Cardiac fibroblast (primary cell): ENCODE results near the gene ZC3H12C.

Experiments used
- DNase-seq, 2 donors: peaks; one replicate each; pipeline versions ENCODE4 v3.0.0 to v3.0.0-alpha.2; 2010; ENCODE audit warnings: low read depth in 2 of 2
- H3K4me3 ChIP-seq, 2 donors: replicated peaks in 1 of 2; 1 replicate in 1 of 2; 2 replicates in 1 of 2; pipeline ENCODE4 v1.5.1; 2011; ENCODE audit warnings: low read depth in 2 of 2, low read length in 2 of 2, mild to moderate bottlenecking in 2 of 2, moderate library complexity in 1 of 2
- CTCF ChIP-seq: IDR thresholded peaks from one replicate; pipeline ENCODE4 v1.5.1; 2011; ENCODE audit warnings: low read depth, mild to moderate bottlenecking, low read length, inconsistent platforms

ZC3H12C gene

GRCh38 chr11:110097459-110098012 lies 4.3 kb downstream of the ZC3H12C start:
- DNase-seq = peak in 1 of 2 donors; percentile 16
- no peak for TF ChIP-seq CTCF
- no peak overlapping the region for H3K4me3 ChIP-seq

DNA sequence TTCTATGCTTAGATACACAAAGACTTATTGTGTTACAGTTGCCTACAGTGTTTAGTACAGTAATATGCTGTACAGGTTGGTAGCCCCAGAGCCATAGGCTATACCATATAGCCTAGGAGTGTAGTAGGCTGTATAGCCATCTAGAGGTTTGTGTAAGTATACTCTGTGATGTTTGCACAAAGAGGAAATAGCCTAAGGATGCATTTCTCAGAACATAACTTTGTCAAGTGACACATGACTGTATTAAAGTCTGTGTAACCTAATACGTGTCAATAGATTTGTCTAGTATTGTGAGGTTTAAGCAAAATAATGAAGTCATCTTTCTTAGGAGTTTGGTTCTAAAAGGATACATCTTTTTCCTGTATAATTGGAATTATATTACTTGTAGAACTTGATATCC lies 5.5 kb downstream of the ZC3H12C start:
- TF ChIP-seq CTCF = no peak
- H3K4me3 ChIP-seq = no peak overlapping the region
- no peak for DNase-seq

GRCh38 chr11:110100476-110101240 lies 7.5 kb downstream of the ZC3H12C start:
- no peak for TF ChIP-seq CTCF
- H3K4me3 ChIP-seq = no peak overlapping the region
- DNase-seq = peak in 1 of 2 donors; percentile 26

GRCh38 chr11:110106713-110107274 lies 13.6 kb downstream of the ZC3H12C start:
- no peak for TF ChIP-seq CTCF
- H3K4me3 ChIP-seq = no peak overlapping the region
- DNase-seq = no peak

DNA sequence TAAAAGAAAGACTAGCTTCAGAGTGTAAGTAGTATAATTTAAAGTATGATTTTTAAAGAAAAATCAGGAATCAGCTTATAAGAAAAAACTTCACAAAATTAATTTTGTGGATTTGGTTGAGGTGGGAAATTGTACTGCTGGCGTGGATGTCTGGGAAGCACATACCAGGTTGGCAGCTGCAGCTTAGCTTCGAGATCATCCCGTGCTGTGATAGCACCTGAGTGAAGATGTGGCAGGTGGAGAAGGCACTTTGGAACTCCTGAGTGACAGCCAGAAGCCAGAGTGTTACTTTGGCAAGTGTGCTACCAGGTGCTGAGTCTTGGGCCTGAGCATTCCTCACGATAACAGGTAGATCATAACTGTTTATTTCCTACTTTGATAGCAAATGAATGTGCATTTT lies 17.7 kb downstream of the ZC3H12C start:
- no peak overlapping the region for H3K4me3 ChIP-seq

DNA sequence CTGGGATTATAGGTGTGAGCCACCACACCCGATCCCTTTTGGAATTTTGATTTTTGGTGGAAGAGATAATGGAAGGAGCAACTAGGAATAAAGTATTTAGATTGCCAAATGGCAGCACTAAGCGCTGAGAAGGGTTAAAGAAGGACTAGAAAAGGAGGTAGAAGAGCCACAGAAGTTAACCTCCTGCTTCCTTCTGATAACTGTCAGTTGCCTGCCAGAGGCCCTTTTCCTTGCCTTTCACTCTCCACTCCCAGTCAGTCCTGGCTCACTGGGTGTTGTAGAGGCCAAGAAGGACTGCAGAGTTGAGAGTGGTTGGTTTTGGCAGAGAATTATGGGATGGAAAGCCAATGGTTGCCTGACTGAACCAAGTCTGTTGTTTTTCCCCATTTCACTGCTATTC lies 19.3 kb downstream of the ZC3H12C start:
- DNase-seq = no peak
- TF ChIP-seq CTCF = no peak
- no peak overlapping the region for H3K4me3 ChIP-seq

More for the DNA sequence above, 17.7 kb downstream of the ZC3H12C start:
- TF ChIP-seq CTCF = no peak
- DNase-seq = no peak
